C4-2B (cell line): ENCODE measurements around the gene SH3PXD2B.

Source experiments
- H3K27ac ChIP-seq: fragments of 450-650 bp; 2 replicates; pipeline ENCODE4 v1.5.1; 2017
- CTCF ChIP-seq: fragments of 450-650 bp; conservative IDR thresholded peaks from 2 replicates; pipeline ENCODE4 v1.5.1; 2017; ENCODE audit warnings: mild to moderate bottlenecking
- ZFX ChIP-seq: fragments of 450-650 bp; IDR thresholded peaks from 2 replicates; pipeline ENCODE4 v1.6.1; 2017

Gene SH3PXD2B

GRCh38 chr5:172284611-172284980 lies 169.7 kb downstream of the SH3PXD2B start:
- H3K27ac ChIP-seq = peak overlapping the region; percentile 74
- TF ChIP-seq CTCF = no peak
- TF ChIP-seq ZFX = no peak

GRCh38 chr5:172283862-172284610 lies 170.3 kb downstream of the SH3PXD2B start:
- TF ChIP-seq CTCF (no peak), ZFX (peak; percentile 83)
- peak overlapping the region; percentile 74 for H3K27ac ChIP-seq

- H3K27ac ChIP-seq = peak within 1 kb of the TSS; percentile 74
- peak; percentile 74 for TF ChIP-seq CTCF
- no peak; the same call in 1 of the 2 replicates for TF ChIP-seq ZFX
These were observed 171.1 kb downstream of the SH3PXD2B start, which contains the start of gene UBTD2 for GRCh38 chr5:172283020-172283861. UBTD2 (minus strand) TSS chr5:172283764; CDS start chr5:172283665, 99 bp downstream.

- peak overlapping the region; percentile 74 for H3K27ac ChIP-seq
- TF ChIP-seq CTCF (no peak), ZFX (no peak)
These were observed 171.9 kb downstream of the SH3PXD2B start for GRCh38 chr5:172282272-172283019.

GRCh38 chr5:172281346-172281745 lies 173.0 kb downstream of the SH3PXD2B start:
- no peak for TF ChIP-seq CTCF
- no peak for TF ChIP-seq ZFX
- H3K27ac ChIP-seq = no peak overlapping the region

- no peak overlapping the region for H3K27ac ChIP-seq
- no peak for TF ChIP-seq ZFX
- TF ChIP-seq CTCF = no peak
These were observed 173.4 kb downstream of the SH3PXD2B start for GRCh38 chr5:172280929-172281328.
